Middle frontal gyrus (tissue), 1 donor: ENCODE measurements around the gene ARFIP2.
"Not testable (repeated sequence)": the region's sequence is repeated elsewhere in the genome, so short reads cannot be mapped to it uniquely, and the experiment has no call there.

Source experiments
- DNase-seq: peaks from one replicate; pipeline ENCODE4 v3.0.0-alpha.2; 2015; ENCODE audit warnings: low spot score; ENCODE audit errors: extremely low spot score

Gene ARFIP2

GRCh38 chr11:6481012-6481923, at the start of gene ARFIP2, which contains the start of gene TIMM10B:
TSS of gene ARFIP2 (minus strand) at chr11:6481331. CDS start at chr11:6480421, 910 bp downstream.
TSS of gene TIMM10B (plus strand) at chr11:6481501. CDS start at chr11:6481517, 16 bp downstream.
- DNase-seq = peak; percentile 99

GRCh38 chr11:6530848-6531247, 49.7 kb upstream of the ARFIP2 start:
- no peak for DNase-seq

GRCh38 chr11:6529266-6529665, 48.1 kb upstream of the ARFIP2 start:
- no peak for DNase-seq

- no peak for DNase-seq
Measured at GRCh38 chr11:6526411-6527135, 45.4 kb upstream of the ARFIP2 start.

GRCh38 chr11:6523253-6523652, 42.1 kb upstream of the ARFIP2 start:
- no peak for DNase-seq

GRCh38 chr11:6521946-6522345, 40.8 kb upstream of the ARFIP2 start:
- DNase-seq = not testable (repeated sequence)

GRCh38 chr11:6520265-6520664, 39.1 kb upstream of the ARFIP2 start:
- no peak for DNase-seq

GRCh38 chr11:6516865-6517264, 35.7 kb upstream of the ARFIP2 start:
- no peak for DNase-seq

GRCh38 chr11:6505577-6506240, 24.6 kb upstream of the ARFIP2 start:
- no peak for DNase-seq

- no peak for DNase-seq
Measured at GRCh38 chr11:6504166-6504565, 23.0 kb upstream of the ARFIP2 start.

GRCh38 chr11:6502382-6502781, 21.3 kb upstream of the ARFIP2 start:
- no peak for DNase-seq

GRCh38 chr11:6498544-6498943, 17.4 kb upstream of the ARFIP2 start:
- no peak for DNase-seq

GRCh38 chr11:6498121-6498520, 17.0 kb upstream of the ARFIP2 start:
- no peak for DNase-seq

- DNase-seq = no peak
Measured at GRCh38 chr11:6497069-6497839, 16.1 kb upstream of the ARFIP2 start, which contains the start of gene DNHD1. TSS of gene DNHD1 (plus strand) at chr11:6497280. CDS start at chr11:6498216, 936 bp downstream.

- no peak for DNase-seq
Measured at GRCh38 chr11:6489306-6489705, 8.2 kb upstream of the ARFIP2 start.

GRCh38 chr11:6488821-6489220, 7.7 kb upstream of the ARFIP2 start:
- DNase-seq = no peak

GRCh38 chr11:6488342-6488741, 7.2 kb upstream of the ARFIP2 start:
- no peak for DNase-seq

- DNase-seq = no peak
Measured at GRCh38 chr11:6486938-6487337, 5.8 kb upstream of the ARFIP2 start.

GRCh38 chr11:6486256-6486655, 5.1 kb upstream of the ARFIP2 start:
- DNase-seq = no peak

GRCh38 chr11:6485661-6486060, 4.5 kb upstream of the ARFIP2 start:
- no peak for DNase-seq

- DNase-seq = no peak
Measured at GRCh38 chr11:6483015-6483414, 1.9 kb upstream of the ARFIP2 start.
